GM21390 (cell line): ENCODE data around the gene RET.

Experiments used
- ATAC-seq: cut with Tn5 transposase; IDR thresholded peaks from one replicate; pipeline ENCODE4 v1.9.1; 2021; ENCODE audit not compliant: unreplicated experiment

The RET gene

DNA sequence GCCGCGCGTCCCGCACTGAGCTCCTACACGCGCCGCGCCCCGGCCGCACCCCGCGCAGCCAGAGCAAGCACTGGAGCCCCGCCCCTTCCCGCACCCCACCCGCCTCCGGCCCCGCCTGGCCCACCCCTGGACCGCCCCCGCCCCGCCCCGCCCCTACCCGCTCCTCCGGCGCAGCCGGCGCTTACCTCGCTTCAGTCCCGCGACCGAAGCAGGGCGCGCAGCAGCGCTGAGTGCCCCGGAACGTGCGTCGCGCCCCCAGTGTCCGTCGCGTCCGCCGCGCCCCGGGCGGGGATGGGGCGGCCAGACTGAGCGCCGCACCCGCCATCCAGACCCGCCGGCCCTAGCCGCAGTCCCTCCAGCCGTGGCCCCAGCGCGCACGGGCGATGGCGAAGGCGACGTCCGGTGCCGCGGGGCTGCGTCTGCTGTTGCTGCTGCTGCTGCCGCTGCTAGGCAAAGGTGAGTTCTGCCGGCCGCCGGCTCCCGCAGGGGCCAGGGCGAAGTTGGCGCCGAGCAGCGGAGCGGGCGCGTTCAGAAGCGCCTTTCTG, at the start of gene RET:
Gene RET (plus strand): TSS at position 194 of the 545 bp plus-strand sequence. CDS start 190 bp downstream, at position 384.
- no peak for ATAC-seq

DNA sequence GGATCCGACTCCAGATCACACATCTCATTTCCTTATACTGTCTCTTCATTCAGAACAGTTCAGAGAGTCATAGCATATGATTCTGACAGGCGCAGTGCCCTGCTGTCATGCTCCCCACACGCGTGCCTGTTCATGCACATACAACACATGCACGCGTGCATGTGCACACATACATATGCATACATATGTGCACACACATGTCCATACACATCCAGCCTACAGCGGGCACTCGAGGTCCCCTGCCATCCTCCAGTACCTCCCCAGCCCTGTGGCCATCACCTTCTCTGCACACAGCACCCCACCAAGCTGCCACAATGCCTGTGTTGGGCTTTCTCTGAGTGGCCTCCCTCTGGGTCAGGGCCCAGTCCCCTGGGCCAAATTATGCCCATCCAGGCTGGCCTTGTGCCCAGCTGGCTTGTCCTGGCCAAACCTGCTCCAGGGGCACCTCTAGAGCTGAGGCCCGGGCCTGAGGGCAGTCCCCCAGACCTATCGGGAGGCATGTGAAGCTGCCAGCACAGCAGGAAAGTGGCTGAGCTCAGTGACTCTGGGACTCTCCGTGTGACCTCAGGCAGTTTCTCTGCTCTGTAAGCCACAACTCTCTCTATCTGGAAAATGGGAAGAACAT, 49.4 kb upstream of the RET start:
- no peak for ATAC-seq

GRCh38 chr10:43028143-43028542, 48.7 kb upstream of the RET start:
- ATAC-seq: no peak

DNA sequence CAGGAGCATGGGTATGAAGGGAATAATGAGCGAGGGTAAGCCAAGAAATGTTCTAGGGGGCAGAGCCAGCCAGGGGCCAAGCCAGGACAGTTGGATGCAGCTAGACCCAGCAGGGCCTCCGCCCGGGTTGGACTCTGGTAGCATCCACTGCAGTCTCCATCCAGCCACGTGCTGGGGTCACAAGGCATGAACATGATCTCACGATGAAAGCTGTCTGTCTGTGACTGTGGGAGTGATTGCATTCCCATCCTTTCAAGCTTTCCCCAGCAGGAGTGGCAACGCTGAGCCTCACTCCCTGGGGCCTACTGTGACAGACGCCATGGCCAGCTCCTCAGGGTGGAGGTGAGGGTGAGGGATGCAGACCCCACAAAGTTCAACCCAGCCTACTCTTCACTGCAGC, 47.8 kb upstream of the RET start:
- ATAC-seq: no peak

DNA sequence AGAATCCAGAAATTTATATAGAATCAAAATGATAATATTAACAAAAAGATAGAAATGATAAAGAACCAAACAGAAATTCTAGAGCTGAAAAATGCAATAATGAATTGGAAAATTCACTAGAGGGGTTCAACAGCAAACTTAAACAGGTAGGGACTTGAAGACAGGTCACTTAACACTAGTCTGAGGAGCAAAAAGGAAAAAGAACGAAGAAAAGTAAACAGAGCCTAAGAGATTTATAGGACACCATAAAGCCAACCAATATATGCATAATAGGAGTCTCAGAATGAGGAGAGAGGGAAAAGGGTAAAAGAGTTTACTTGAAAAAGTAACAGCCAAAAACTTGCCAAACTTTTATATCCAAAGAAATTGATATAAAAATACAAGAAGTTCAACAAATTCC, 44.3 kb upstream of the RET start:
- no peak for ATAC-seq

DNA sequence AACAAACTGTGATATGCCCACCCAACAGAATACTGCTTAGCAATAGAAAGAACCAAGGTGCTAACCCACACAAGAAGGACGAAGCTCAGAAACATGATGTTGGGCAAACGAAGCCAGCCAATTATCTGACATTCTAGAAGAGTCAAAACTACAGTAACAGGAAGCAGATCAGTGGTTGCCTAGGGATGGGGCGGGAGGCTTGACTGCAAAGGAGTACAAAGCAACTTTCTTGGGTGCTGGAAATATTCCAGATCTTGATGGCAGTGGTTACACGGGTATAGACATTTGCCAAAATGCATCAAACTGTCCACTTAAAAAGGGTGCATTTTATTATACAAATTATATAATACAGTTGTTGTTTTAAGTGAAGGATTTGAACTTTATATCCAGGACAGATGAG, 41.1 kb upstream of the RET start:
- no peak for ATAC-seq

GRCh38 chr10:43036481-43037428, 40.1 kb upstream of the RET start:
- ATAC-seq: no peak

DNA sequence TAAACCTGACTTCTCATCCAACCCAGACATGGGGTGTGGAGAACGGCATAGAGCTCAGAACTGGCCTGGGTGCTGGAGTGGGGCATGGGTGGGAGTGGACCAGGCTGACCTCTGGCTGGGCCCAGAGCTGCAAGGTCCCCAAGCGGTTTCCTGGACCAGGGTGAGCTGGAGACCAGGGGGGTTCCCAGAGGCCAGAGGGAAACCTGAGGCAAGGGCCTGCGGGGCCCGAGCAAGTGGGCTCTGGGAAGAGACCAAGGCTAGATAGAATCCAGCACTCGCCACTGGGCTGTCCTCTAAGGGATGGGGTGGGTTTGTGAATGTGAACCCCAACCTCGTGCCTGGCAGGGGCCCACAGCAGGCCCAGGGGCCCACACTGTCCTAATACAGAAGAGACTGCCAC, 39.4 kb upstream of the RET start:
- ATAC-seq: no peak

GRCh38 chr10:43037942-43038782, 38.7 kb upstream of the RET start:
- no peak for ATAC-seq

GRCh38 chr10:43038783-43039623, 37.9 kb upstream of the RET start:
- ATAC-seq: no peak

- ATAC-seq: no peak
These were observed 37.0 kb upstream of the RET start for GRCh38 chr10:43039624-43040481.

- no peak for ATAC-seq
These were observed 36.2 kb upstream of the RET start for GRCh38 chr10:43040482-43041256.

- no peak for ATAC-seq
These were observed 35.2 kb upstream of the RET start for GRCh38 chr10:43041422-43042342.

DNA sequence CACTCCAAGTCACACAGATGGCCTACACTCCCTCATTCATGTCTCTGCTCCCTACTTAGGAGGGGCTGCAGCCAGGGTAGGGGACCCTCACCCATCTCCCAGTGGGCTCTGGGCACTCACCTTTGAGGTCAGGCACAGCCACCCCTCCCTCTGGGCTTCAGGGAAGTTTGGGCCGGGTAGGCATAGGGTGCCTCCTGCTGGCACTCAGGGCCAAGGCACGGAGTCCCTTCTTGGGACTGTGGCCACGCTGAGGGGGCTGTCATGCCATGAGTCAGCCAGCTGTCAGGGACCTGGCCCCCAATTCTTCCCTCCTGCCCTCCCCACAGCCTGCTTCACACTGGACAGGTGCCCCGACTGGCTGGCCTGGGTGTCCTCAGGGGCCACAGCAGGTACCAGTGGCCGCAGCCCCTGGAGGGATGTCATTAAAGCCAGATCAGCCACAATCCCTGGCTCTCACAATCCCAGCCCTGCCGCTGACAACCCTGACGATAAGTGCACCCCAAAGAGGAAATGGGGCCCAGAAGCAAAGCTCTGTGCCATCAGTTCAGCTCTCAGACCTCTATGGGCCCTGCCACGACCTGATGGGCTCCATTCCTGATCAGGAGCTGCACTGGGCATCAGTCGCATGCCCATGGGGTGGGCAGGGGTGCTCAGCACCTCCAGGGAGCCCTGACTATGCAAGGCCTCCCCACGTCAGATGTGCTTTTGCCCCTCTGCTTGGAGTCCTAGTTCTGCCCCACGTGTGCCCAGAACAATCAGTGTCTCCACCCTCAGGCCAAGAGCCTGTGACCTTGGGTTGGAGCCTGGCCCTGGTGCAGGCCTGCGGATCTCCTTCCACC, 34.1 kb upstream of the RET start:
- ATAC-seq: no peak

- ATAC-seq: no peak
These were observed 33.5 kb upstream of the RET start for GRCh38 chr10:43043342-43043772.

- ATAC-seq: no peak
These were observed 33.0 kb upstream of the RET start for GRCh38 chr10:43043773-43044447.
